ENCODE data around the gene ZNF2.

Gene ZNF2

DNA sequence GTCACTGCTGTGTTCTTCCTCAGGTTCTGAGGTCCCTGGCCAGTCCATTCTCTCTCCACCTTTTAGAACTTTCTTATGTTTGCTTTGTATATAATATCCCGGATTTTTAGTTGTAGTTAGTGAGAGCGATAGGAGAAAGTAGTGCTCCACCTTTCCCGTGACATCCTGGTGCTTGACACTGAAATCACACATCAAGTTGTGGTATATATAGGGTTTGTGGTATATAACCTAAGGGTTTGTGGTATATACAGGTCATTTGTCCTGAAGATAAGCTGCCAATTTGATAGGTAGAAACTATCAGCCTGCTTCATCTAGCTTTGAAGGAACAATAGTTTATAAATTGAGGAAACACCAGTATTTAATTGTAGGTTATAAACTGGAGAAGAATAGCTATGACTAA is 54.8 kb downstream of the ZNF2 start:
- H3K4me3 ChIP-seq (ENCODE audit: low read length), result no peak overlapping the region
- DNase-seq (ENCODE audit: low read depth), result no peak
- TF ChIP-seq CTCF (conservative IDR thresholded peaks at IDR 0.05; ENCODE audit: low read depth, low read length), result no peak

- TF ChIP-seq CTCF (conservative IDR thresholded peaks at IDR 0.05; ENCODE audit: low read depth, low read length), result no peak
- no peak for DNase-seq (ENCODE audit: low read depth)
- H3K4me3 ChIP-seq (ENCODE audit: low read length), result no peak overlapping the region
Observed at GRCh38 chr2:95225658-95226057, 60.0 kb downstream of the ZNF2 start.

DNA sequence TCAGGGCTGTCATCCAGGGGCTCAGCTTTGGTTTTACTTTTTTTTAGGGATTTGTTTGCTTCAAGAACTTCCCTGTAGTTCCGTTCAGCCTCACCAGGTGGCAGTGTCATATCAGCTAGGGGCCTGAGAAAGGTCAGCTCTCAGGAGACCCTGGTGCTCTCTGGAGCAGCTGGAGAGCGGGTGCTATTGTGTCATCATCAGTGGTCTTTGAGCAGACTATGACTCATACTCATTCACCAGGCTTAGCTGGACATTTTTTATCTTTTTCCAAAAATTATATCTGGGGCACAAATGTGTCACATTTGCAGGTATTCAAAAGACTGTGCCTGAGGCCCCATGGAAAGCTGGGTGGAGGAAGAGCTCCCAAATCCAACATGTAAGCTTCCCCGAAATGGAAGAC is 66.1 kb downstream of the ZNF2 start:
- H3K4me3 ChIP-seq (ENCODE audit: low read length), result no peak overlapping the region
- DNase-seq (ENCODE audit: low read depth), result peak; percentile 14

DNA sequence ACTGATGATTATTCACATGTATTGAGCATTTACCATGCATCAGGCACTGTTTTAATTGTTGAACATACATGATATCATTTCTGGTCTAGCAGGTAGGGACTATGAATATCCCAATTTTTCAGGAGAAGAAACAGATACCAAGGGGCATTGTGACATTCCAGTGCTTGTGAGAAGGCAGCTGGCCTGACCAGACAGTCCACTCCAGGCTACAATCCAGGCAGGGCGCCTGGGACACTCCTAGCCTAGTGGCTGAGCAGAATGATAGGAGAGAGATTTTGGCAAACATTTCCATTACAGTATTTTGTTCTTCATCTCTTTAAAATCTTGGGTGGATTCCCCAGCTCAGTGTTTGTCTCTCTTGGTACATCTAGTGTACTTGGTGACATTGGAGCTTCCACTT is 66.6 kb downstream of the ZNF2 start:
- no peak for DNase-seq (ENCODE audit: low read depth)
- no peak for TF ChIP-seq CTCF (conservative IDR thresholded peaks at IDR 0.05; ENCODE audit: low read depth, low read length)
- H3K4me3 ChIP-seq (ENCODE audit: low read length), result no peak overlapping the region

More for the DNA sequence above, 66.1 kb downstream of the ZNF2 start:
- TF ChIP-seq CTCF (conservative IDR thresholded peaks at IDR 0.05; ENCODE audit: low read depth, low read length), result peak; percentile 86
